ENCODE results near the gene GHITM. TPM values are rescaled to one million over a fixed set of nuclear protein-coding genes. Genes with fewer than 3 reads are reported as not detected.

GHITM gene
- total RNA-seq, 1 donor from 2014 or later = 113 TPM

DNA sequence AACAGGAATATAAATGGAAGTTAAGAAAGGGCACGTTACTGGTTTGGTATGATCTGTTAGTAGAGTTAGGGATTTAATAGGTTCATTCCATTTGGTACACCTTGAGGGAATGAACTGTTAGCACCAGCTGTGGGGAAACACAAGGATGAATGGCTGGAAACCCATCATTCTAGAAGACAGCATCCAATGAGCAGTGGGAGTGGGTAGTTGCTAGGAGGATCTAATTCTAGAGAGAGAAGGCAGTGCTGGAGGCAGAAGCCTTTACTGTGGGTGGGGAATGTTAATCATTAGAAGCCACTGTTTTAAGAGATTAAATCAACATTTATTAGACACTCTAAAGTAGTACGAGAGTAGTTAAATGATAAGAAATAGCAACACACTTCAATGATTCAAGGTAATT is 18.8 kb downstream of the GHITM start:
- Mint-ChIP-seq H3K27ac (no peak overlapping the region), H3K9me3 (no peaks in the 10 kb centered on the region), H3K36me3 (ENCODE audit: low read depth) (peaks cover 26% of the 10 kb centered on the region), H3K4me1 (peaks cover 18% of the 10 kb centered on the region), H3K4me3 (no peak overlapping the region), H3K27me3 (peaks cover 2% of the 10 kb centered on the region)
- DNase-seq (no peak), ATAC-seq (ENCODE audit: low read depth) (no peak)
- intact Hi-C loops (cut with micrococcal nuclease) = no loop called here
- CTCF ChIA-PET = interaction anchor here (2.2 kb wide), 1 partner anchor 10 kb away, joined by 15 read pairs; no protein-coding TSS in a partner anchor
- POLR2A ChIA-PET = no interaction called here
- TF ChIP-seq CTCF (IDR thresholded peaks at IDR 0.05) = no peak

DNA sequence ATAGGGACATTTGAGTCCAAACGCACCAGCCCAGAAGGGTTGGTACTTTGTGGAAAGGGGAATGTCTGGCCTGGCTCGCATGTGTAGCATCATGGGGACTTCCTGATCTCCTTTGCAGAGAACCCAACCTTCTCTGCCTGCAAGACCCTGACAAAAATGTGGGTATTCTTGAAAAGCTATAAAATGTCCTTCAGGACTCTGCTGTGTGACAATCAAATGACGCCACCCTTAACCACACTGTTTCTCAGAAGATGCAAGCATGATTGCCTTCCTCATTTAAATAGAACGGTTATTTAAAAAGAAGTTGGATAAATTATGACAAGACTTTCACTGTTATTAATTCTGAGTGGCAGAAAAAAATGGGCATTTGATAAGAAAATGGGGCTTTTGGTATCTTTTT is 19.2 kb downstream of the GHITM start:
- POLR2A ChIA-PET = interaction anchor here (0.9 kb wide), 1 partner anchor 9 kb away, joined by 3 read pairs; no protein-coding TSS in a partner anchor
- intact Hi-C loops (cut with micrococcal nuclease) = no loop called here
- Mint-ChIP-seq H3K27ac (no peak overlapping the region), H3K4me1 (peaks cover 18% of the 10 kb centered on the region), H3K27me3 (peaks cover 2% of the 10 kb centered on the region), H3K9me3 (no peaks in the 10 kb centered on the region), H3K36me3 (ENCODE audit: low read depth) (peaks cover 21% of the 10 kb centered on the region), H3K4me3 (no peak overlapping the region)
- CTCF ChIA-PET = interaction anchor here (3.4 kb wide), 1 partner anchor 10 kb away, joined by 9 read pairs; no protein-coding TSS in a partner anchor
- no peak for TF ChIP-seq CTCF (IDR thresholded peaks at IDR 0.05)
- no peak for DNase-seq
- no peak for ATAC-seq (ENCODE audit: low read depth)

DNA sequence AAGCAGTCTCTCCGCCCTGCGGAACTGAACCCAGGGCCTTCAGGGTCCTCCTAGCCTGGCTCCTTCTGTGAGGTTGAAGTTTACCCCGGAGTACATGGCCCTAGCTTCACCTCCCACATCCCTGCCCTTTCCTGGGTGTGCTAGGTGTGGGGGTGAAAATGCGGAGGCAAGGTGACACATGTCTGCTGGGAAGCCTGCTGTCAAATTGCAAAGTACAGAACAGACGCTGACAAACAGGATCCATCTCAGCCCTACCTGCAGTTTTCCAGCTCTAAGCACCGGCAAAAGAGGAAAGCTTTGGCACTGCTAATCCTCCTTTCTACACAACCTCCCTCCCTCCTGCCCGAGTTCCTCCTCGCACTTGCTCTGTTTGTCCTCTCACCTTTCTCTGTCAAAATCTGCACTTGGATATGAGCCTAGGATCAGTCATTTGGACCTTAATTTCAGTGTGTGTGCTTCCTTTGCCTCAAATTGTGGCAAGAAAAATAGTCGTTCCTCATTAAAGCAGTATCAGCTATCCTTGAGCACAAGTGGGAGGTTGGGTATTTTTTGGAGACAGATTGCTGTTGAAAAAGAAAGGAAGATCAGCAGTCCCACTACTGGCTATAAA is 19.9 kb downstream of the GHITM start:
- peaks cover 2% of the 10 kb centered on the region for H3K27me3 Mint-ChIP-seq
- CTCF ChIA-PET = interaction anchor here (3.4 kb wide), 1 partner anchor 11 kb away, joined by 9 read pairs; no protein-coding TSS in a partner anchor
- POLR2A ChIA-PET = interaction anchor here (0.9 kb wide), 1 partner anchor 9 kb away, joined by 3 read pairs; no protein-coding TSS in a partner anchor
- H3K4me1 Mint-ChIP-seq = peaks cover 18% of the 10 kb centered on the region
- H3K27ac Mint-ChIP-seq = no peak overlapping the region
- TF ChIP-seq CTCF (IDR thresholded peaks at IDR 0.05) = no peak
- ATAC-seq (ENCODE audit: low read depth) (no peak), DNase-seq (no peak)
- intact Hi-C loops (cut with micrococcal nuclease) = no loop called here
- peaks cover 17% of the 10 kb centered on the region for H3K36me3 Mint-ChIP-seq (ENCODE audit: low read depth)
- H3K9me3 Mint-ChIP-seq = no peaks in the 10 kb centered on the region
- no peak overlapping the region for H3K4me3 Mint-ChIP-seq

DNA sequence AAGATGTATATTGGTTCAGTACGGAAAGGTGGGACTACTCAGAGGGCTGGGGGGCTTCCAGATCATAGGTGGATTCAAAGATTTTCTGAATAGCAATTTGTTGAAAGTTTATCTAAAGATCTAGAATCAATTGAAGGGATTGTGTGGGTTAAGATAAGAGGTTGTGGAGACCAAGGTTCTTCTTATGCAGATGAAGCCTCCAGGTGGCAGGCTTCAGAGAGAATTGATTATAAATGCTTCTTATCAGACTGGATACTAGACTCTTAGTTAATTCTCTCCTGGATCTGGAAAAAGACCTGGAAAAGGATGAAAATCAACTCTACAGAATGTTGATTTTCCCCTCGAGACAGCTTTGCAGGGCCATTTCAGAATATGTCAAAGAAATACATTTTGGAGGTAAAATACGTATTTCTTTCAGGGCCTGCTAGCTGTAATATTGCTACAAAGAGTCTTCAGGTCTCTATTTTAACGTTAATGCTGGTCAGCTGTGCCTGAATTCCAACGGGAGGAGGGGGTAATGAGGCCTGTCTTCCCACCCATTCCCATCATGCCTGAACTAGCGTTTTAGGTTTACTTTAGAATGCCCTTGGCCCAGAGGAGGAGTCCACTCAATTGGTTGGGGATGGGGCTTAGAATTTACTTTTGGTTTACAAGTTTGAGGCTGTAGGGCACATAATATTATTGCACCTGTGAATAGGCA is 21.5 kb downstream of the GHITM start:
- H3K9me3 Mint-ChIP-seq = no peaks in the 10 kb centered on the region
- DNase-seq (no peak), ATAC-seq (ENCODE audit: low read depth) (no peak)
- peaks cover under 1% of the 10 kb centered on the region for H3K36me3 Mint-ChIP-seq (ENCODE audit: low read depth)
- CTCF ChIA-PET = interaction anchor here (1.4 to 3.4 kb wide), 2 partner anchors 13 to 45 kb away, joined by 3 to 9 read pairs; no protein-coding TSS in a partner anchor
- TF ChIP-seq CTCF (IDR thresholded peaks at IDR 0.05) = no peak
- no peak overlapping the region for H3K27ac Mint-ChIP-seq
- H3K4me1 Mint-ChIP-seq = peaks cover 31% of the 10 kb centered on the region
- peaks cover 6% of the 10 kb centered on the region for H3K27me3 Mint-ChIP-seq
- POLR2A ChIA-PET = no interaction called here
- intact Hi-C loops (cut with micrococcal nuclease) = no loop called here
- H3K4me3 Mint-ChIP-seq = no peak overlapping the region

DNA sequence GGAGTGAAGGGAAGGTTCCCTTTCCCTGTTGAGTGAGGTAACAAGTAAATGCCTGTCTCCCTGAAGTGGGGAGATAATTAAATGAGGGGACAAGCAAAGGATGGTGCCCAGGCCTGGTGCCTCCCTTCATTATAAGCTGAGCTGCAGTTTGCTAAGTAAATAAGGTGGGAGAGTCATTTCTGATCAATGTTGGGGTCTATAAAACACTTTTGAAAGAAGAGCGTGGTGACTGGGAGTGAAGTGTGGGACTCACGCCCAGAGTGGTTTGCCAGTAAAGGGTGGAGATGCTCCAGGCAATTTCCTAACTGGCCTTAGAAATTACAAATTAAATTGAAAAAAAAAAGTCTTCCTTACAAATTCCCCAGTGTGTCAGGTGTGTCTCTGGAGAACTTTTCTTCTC is 24.7 kb downstream of the GHITM start:
- ATAC-seq (ENCODE audit: low read depth) (no peak), DNase-seq (no peak)
- peaks cover 5% of the 10 kb centered on the region for H3K36me3 Mint-ChIP-seq (ENCODE audit: low read depth)
- intact Hi-C loops (cut with micrococcal nuclease) = no loop called here
- H3K4me1 Mint-ChIP-seq = peaks cover 26% of the 10 kb centered on the region
- CTCF ChIA-PET = interaction anchor here (1.2 to 2.3 kb wide), 2 partner anchors 16 to 41 kb away, joined by 6 to 10 read pairs; no protein-coding TSS in a partner anchor
- H3K9me3 Mint-ChIP-seq = peaks cover 3% of the 10 kb centered on the region
- no peak overlapping the region for H3K4me3 Mint-ChIP-seq
- TF ChIP-seq CTCF (IDR thresholded peaks at IDR 0.05) = no peak
- peaks cover 6% of the 10 kb centered on the region for H3K27me3 Mint-ChIP-seq
- H3K27ac Mint-ChIP-seq = no peak overlapping the region
- POLR2A ChIA-PET = no interaction called here
